ENCODE results near the gene PILRB.

PILRB gene

DNA sequence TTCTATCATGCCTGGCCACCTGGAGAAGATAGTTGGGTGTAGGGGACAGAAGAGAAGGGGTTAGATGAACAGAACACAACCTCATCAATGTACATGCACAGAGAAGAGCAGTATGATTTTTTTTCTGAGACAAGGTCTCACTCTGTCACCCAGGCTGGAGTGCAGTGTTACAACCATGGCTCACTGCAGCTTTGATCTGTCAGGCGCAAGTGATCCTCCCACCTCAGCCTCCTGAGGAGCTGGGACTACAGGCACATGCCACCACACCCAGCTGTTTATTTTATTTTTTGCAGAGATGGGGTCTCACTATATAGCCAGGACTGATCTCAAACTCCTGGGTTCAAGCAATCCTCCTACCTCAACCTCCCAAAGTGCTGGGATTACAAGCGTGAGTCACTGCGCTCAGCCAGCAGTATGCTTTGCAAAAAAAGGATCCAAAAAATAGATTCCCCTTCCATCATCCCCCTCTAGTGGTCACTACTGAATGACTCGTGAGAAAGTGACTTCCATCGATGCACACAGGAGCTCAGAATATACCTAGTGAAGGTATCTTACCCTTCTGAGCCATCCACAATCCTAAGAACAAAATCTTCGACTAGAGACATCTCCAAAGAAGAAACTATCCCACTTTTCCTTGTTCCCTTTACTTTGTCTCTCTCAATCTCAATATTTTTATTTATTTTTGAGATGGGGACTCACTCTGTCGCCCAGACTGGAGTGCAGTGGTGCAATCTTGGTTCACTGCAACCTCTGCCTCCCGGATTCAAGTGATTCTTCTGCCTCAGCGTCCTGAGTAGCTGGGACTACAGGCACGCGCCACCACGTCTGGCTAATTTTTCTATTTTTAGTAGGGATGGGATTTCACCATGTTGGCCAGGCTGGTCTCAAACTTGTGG is 49.6 kb downstream of the PILRB start:
- DNase-seq (ENCODE audit: low read depth in 2 of 2) = peak in 1 of 2 donors; percentile 45

DNA sequence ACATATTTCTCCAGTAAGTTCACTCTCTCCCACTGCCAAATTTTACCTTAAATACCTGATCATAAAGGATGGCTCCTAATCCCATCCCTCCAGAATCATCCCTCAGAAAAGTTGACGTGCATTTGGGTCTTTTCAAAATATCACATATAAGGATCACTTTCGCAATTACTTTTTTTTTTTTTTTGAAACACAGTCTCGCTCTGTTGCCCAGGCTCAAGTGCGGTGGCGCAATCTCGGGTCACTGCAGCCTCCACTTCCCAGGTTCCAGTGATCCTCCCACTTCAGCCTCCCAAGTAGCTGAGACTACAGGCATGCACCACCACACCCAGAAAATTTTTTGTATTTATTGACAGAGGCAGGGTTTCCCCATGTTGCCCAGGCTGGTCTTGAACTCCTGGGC is 53.2 kb downstream of the PILRB start:
- DNase-seq (ENCODE audit: low read depth in 2 of 2) = no peak

DNA sequence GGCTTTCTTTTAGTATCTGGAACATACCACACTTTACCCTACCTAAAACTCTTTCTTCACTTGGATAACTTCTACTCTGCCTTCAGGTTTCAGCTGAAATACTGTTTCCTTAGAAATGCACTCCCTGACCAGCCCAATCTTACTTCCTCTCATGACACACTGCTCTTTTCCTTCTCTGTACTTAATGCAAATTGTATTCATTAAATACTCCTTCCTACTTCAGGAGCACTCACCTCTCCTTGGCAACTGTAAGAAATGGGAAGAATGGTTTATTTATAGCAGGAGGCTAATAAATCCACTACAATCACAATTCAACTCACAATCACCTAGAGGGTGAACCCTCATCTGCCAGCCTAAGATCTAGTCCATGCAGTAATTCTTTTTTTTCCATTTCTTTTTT is 55.4 kb downstream of the PILRB start:
- no peak for DNase-seq (ENCODE audit: low read depth in 2 of 2)

GRCh38 chr7:100413889-100414288 is 56.0 kb downstream of the PILRB start:
- DNase-seq (ENCODE audit: low read depth in 2 of 2) = no peak

- DNase-seq (ENCODE audit: low read depth in 2 of 2) = no peak
Measured at GRCh38 chr7:100415448-100415847, 57.5 kb downstream of the PILRB start.
